Measurements from ENCODE around the gene SCYGR8.

The SCYGR8 gene

GRCh38 chr2:227759411-227760118 is 13.9 kb downstream of the SCYGR8 start:
- in situ Hi-C loops (cut with MboI; ENCODE audit: low sequenced_read_pairs) = loop anchor here (25.0 kb wide), 2 partner anchors 272 to 622 kb away; no protein-coding TSS in a partner anchor

DNA sequence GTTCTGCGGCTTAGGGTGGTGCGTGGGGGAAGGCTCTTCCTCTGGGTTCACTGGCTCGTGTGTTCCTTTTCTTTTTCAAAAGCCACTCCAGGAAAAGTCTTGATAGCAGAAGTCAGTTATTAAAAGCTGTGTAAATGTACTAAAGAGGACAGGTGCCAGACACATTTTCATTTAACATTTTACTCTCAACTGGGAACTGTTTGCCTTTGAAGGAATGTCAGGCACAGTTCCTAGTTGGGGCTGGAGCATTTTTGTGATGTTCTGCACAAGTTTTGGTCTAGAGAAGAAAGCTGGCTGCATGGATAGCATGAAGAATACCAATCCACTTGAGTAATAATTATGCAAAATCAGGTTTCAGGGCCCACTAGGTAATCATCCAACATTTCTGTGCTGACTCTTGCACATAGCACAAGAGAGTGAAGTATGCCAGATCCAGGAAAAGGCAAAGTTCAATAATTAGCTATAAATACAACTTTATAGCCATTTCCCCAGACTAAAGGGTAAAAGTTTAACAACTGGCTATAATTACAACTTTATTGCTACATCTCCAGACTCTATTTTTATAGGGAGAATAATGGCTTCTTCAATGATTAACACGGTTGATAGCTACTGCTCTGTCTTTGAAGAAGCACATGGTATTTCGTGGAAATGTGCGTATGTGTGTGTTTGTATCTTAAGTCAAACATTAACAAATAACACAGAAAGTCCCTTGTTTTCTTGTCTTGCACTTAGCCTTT is 16.2 kb downstream of the SCYGR8 start:
- in situ Hi-C loops (cut with MboI; ENCODE audit: low sequenced_read_pairs) = loop anchor here (25.0 kb wide), 2 partner anchors 275 to 625 kb away; no protein-coding TSS in a partner anchor

GRCh38 chr2:227765788-227766372 is 20.2 kb downstream of the SCYGR8 start:
- in situ Hi-C loops (cut with MboI; ENCODE audit: low sequenced_read_pairs) = loop anchor here (25.0 kb wide), 2 partner anchors 279 to 629 kb away; no protein-coding TSS in a partner anchor

GRCh38 chr2:227766373-227766883 is 20.7 kb downstream of the SCYGR8 start:
- in situ Hi-C loops (cut with MboI; ENCODE audit: low sequenced_read_pairs) = loop anchor here (25.0 kb wide), 2 partner anchors 279 to 629 kb away; no protein-coding TSS in a partner anchor

DNA sequence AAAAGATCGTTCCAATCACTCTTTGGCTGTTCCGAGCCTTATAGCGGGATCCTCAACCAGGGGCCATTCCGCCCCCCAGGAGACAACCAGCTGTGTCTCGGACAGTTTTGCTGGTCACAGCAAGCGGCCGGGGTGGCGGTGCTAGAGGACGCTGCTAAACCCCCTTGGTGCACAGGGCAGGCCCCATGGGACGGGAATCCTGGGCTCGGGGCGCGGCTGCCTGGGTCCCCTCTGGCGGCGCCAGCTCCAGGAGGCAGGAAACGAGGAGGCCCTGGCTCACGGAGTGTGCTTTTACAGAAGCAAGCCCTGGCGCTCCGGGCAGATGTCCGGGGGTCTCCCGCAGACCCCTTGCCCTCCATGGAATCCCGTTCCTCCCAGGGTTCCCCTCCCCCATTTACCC is 22.1 kb downstream of the SCYGR8 start:
- in situ Hi-C loops (cut with MboI; ENCODE audit: low sequenced_read_pairs) = loop anchor here (25.0 kb wide), 2 partner anchors 281 to 631 kb away; no protein-coding TSS in a partner anchor

- in situ Hi-C loops (cut with MboI; ENCODE audit: low sequenced_read_pairs) = loop anchor here (5.0 to 25.0 kb wide), 3 partner anchors 90 to 635 kb away; no protein-coding TSS in a partner anchor
Observed at GRCh38 chr2:227772197-227772661, 26.5 kb downstream of the SCYGR8 start.

- in situ Hi-C loops (cut with MboI; ENCODE audit: low sequenced_read_pairs) = loop anchor here (5.0 to 25.0 kb wide), 3 partner anchors 89 to 636 kb away; no protein-coding TSS in a partner anchor
Observed at GRCh38 chr2:227772932-227773331, 27.2 kb downstream of the SCYGR8 start.

DNA sequence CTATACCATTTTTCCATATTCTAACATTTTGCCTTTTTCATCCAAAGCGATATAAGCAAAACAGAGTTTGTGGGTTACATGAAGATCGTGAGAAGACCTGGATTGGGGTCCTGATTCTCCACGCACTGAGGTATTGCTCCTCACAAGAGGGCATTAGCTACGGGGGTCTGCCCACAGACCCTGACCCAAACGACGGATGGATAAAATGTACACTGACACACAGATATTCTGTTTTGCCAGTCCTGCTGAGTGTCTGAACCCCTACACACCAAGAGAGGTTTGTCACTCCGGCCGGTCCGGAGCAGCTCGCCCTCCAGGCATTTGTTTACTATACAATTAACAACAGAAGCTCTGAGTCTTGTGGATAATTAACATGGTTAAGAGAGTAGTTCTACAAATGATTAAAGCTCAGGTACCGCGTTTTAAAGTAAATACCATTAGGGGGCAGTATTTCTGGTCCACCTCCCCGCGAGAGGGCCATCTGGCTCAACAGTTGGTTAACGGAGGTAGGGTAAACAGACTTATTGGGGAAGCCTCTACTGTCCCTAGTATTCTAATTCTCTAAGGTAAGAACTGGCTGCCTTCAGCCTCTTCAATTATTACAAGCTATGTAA is 28.4 kb downstream of the SCYGR8 start:
- in situ Hi-C loops (cut with MboI; ENCODE audit: low sequenced_read_pairs) = loop anchor here (5.0 to 25.0 kb wide), 3 partner anchors 88 to 637 kb away; no protein-coding TSS in a partner anchor

- in situ Hi-C loops (cut with MboI; ENCODE audit: low sequenced_read_pairs) = loop anchor here (5.0 to 25.0 kb wide), 3 partner anchors 87 to 638 kb away; no protein-coding TSS in a partner anchor
Observed at GRCh38 chr2:227774895-227775842, 29.5 kb downstream of the SCYGR8 start.

DNA sequence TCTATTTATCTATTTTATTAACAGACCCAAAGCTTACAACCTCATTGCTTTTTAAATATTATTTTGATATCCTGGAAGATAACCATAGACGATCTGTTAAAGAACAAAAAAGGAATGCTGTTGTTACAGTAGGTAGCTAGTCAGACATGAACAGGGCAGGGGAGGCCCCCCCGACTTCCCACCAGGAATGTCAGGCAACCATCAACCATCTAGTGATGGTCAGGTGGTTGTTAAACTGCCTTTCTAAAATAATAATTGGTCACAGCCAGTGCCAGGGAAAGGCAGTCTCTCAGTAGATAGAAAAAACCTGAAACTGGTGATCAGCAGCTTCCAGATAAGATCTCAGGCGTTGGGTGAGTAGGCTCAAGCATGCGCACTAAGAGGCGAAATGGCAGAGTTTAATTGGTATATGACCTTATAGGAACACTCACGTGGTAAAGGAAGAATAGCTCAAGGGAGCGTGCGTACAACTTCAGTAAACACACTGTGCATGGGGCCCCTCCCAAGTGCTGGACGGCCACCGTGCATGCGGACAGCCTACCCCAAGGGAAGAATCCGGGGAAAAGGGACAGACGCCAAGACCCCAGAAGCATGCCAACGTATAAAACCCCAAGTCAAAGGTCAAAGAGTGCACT is 35.4 kb downstream of the SCYGR8 start:
- in situ Hi-C loops (cut with MboI; ENCODE audit: low sequenced_read_pairs) = no loop called here

DNA sequence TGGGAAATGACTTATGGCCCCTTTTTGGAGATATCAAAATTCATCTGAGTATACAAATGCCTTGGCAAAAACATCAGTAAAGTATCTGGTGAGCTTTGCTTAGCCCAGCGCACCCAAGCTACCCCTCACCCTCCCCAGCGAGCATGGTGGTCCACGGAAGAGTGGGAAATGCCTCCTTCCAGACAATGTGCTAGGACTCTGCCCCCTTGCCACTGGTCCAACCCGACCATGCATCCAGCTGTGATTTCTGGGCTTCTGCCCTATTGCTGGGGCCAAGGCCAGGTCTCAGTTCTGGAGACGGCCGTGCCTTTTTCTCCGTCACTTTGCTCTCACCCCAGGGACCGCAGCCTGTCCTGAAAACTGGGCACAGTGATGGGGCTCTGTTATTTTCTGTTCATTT is 36.1 kb downstream of the SCYGR8 start:
- in situ Hi-C loops (cut with MboI; ENCODE audit: low sequenced_read_pairs) = no loop called here

- in situ Hi-C loops (cut with MboI; ENCODE audit: low sequenced_read_pairs) = no loop called here
Observed at GRCh38 chr2:227782804-227783203, 37.1 kb downstream of the SCYGR8 start.

DNA sequence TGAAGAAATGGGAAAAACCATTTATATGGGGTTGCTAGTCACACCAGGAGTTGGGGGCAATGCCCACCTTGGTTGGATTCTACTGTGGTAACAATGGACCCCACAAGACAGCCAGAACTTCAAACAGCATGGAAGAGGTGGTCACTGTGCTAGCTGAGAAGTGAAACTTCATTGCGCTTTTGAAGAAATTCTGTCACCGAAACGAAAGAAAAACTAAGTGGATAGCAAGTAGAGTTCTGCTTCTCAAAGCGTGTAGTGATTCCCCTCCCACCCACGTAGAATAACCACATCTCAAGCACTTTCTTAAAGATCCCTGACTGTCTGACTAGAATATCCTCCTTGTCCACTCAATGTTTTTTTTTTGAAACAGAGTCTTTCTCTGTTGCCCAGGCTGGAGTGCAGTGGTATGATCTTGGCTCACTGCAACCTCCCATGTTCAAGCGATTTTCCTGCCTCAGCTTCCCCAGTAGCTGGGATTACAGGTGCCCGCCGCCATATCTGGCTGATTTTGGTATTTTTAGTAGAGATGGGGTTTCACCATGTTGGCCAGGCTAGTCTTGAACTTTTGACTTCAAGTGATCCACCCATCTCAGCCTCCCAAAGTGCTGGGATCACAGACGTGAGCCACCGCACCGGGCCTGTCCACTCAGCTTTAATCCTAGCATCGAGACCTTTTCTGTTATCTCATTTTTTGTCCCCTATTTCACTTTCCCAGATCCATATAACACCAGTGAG is 37.9 kb downstream of the SCYGR8 start:
- in situ Hi-C loops (cut with MboI; ENCODE audit: low sequenced_read_pairs) = no loop called here

GRCh38 chr2:227785293-227785692 is 39.6 kb downstream of the SCYGR8 start:
- in situ Hi-C loops (cut with MboI; ENCODE audit: low sequenced_read_pairs) = no loop called here

DNA sequence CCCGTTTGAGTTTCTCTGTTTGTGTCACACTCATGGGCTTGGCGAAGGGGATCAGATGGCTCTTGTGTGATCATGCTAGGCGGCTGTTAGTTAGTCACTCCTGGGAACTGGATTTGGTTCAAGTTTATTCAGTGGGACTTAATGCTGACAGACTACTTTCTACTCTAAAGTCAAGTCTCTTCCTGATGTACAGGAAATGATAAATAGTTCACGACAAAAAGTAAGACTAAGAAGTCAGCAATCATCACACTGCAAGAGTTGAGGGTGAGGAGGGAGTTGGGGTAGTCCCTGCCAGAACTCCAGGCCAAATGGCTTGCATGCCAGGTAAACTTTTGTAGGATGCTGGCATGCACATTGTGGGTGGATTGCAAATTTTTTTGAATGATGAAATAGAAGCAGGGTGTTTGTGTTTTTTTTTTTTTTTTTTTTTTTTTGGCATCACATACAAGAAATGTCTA is 42.9 kb downstream of the SCYGR8 start:
- in situ Hi-C loops (cut with MboI; ENCODE audit: low sequenced_read_pairs) = no loop called here

GRCh38 chr2:227789803-227790202 is 44.1 kb downstream of the SCYGR8 start:
- in situ Hi-C loops (cut with MboI; ENCODE audit: low sequenced_read_pairs) = no loop called here

DNA sequence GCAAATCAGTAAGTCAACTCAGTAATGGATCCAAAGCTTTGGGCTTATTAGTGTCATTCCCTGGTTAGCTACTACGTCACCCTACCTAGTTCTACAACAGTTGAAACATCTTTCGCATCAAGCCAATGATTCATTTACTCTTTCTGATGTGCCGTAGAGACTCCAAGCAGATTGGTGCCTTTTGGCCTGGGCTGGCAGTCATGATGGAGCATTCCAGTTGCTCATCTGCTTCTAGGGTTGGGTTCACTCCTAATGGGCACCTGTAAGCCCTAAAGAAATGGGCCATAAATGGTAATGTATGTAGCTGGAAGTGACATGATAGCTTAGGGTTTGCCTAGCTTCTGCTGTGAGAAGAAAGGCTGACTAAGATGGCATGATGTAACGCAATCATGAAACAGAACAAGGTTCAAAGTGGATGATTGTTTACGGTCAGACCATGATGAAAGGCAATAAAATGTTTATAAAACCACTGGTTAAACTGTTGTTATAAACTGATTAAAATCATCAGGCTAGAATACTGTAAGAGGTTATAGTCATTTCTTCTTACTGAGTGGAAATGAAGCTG is 47.5 kb downstream of the SCYGR8 start:
- in situ Hi-C loops (cut with MboI; ENCODE audit: low sequenced_read_pairs) = no loop called here

Measured in HL-60/S4 (cell line).